Cortex of kidney (tissue), 1 donor: ENCODE data around the gene FBXL13.
"Not testable (repeated sequence)": the region's sequence is repeated elsewhere in the genome, so short reads cannot be mapped to it uniquely, and the experiment has no call there.

Experiments
- DNase-seq: peaks from one replicate; lab custom pipeline; 2025; lab: John Stamatoyannopoulos, UW

FBXL13 gene

DNA sequence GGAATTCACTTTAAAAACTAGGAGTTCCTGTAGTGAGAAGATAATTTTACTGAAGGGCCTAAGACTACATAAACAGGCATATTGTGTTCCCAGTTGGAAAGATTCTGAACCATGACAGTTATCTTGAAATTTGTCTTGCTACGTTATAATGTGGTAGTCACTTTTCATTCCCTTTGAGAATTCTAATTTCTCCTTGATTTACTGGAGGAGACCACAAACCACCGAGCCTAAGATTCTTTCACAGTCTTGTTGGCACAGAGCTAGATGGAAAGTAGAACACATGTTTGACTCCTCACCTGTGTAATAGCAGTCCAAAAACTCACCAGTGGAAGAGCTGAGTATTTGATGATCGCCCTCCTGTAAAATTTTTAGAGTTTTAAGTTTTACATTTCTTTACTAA, 5.2 kb upstream of the FBXL13 start:
- no peak for DNase-seq

DNA sequence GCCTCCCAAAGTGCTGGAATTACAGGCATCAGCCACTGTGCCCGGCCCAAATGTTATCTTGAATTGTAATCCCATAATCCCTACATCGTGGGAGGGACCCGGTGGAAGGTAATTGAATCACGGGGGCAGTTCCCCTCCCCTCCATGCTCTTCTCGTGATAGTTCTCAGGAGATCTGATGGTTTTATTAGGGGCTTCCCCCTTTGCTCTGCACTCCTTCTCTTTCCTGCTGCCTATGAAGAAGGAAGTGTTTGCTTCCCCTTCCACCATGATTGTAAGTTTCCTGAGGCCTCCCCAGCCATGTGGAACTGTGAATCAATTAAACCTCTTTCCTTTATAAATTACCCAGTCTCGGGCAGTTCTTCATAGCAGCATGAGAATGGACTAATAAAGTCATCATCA, 3.6 kb upstream of the FBXL13 start:
- not testable (repeated sequence) for DNase-seq

DNA sequence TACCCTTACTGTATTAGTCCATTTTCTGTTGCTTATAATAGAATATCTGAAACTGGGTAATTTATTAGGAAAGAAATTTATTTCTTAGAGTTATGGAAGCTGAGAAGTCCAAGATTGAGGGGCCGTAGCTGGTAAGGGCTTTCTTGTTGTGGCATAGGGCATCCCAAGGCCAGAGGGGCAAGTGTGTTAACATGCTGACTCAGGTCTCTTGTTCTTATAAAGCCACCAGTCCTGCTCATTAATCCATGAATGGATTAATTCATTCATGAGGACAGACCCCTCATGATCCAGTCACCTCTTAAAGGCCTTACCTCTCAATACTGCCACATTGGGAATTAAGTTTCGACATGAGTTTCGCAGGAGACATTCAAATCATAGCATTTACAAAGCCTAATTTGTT, 2.7 kb upstream of the FBXL13 start:
- no peak for DNase-seq

DNA sequence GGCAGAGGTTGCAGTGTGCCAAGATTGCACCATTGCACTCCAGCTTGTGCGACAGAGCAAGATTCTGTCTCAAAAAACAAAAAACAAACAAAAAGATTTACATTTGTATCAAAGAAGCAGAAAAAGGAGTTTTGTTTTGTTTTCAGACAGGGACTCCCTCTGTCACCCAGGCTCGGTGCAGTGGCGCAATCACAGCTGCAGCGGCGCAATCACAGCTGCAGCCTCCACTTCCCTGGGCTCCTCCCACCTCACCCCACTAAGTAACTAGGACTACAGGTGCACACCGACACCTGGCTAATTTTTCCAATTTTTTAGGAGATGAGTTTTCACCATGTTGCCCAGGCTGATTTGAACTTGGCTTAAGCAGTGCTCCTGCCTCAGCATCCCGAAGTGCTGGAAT, 2.2 kb upstream of the FBXL13 start:
- DNase-seq = no peak

DNA sequence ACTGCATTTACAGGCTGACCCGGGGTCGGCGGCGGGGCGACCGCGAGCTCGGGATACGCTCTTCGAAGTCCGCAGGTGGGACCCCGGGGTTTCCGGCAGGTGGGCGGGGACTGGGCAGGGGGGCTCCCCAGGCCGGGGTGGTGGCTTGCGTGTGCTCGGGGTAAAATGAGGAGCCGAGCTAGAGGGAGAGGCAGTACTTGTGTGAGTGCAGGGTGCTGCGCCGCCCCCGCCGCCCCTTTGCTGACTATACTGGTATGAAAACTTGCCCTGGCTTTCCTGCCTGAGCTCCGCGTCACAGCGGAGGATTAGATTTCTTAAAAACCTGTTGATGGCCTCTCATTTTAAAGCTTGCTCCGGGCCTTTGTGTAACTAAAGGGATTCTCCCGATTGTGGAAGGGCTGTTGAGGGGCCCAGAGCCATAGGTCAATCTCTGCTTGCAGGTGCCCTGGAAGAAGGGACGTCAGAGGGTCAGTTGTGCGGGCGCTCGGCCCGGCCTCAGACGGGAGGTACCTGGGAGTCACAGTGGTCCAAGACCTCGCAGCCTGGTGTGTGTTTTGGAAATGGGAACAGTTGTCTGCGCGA, 832 bp upstream of the FBXL13 start:
- no peak for DNase-seq

DNA sequence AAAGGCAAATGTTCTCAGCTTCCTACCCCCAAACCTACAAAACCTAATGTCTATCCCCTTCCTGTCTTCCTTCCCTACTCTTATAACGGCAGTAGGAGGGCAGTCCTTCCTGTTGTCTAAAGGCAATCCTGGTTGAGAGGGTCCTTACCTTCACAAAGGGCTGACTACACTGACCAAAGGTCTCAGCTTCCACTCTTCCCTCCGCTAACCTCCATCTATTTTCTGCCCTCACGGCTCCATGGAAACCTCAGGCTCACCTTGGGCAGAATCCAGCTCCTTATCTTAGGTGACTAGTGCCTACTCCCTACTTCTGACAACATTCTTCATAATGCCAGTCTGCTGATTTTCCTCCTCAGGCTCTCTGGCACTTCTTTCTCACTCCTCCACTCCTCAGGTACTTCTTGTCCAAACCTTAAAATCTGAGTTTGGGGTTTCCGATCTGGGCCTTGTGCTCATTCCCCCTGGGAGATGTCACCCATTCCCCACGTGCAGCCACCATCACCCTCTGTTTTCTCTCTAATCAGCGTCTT, 542 bp downstream of the FBXL13 start:
- DNase-seq = no peak

DNA sequence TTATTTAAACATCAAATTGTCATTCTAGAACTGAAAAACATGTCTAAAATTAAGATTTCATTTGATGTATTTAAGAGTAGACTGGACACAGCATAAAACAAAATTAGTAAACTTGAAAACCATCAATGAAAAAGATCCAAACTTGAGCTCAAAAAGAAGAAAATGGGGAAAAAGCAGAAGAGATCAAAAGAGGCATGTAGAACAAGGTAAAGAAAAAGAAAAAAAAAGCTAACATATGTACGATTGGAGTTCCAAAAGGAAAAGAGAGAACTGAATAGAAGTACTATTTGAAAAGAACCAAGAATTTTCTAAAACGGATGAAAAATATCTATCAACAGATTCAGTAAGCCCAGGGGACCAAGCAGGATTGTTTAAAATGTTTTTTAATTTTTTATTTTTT, 3.6 kb downstream of the FBXL13 start:
- DNase-seq = no peak

DNA sequence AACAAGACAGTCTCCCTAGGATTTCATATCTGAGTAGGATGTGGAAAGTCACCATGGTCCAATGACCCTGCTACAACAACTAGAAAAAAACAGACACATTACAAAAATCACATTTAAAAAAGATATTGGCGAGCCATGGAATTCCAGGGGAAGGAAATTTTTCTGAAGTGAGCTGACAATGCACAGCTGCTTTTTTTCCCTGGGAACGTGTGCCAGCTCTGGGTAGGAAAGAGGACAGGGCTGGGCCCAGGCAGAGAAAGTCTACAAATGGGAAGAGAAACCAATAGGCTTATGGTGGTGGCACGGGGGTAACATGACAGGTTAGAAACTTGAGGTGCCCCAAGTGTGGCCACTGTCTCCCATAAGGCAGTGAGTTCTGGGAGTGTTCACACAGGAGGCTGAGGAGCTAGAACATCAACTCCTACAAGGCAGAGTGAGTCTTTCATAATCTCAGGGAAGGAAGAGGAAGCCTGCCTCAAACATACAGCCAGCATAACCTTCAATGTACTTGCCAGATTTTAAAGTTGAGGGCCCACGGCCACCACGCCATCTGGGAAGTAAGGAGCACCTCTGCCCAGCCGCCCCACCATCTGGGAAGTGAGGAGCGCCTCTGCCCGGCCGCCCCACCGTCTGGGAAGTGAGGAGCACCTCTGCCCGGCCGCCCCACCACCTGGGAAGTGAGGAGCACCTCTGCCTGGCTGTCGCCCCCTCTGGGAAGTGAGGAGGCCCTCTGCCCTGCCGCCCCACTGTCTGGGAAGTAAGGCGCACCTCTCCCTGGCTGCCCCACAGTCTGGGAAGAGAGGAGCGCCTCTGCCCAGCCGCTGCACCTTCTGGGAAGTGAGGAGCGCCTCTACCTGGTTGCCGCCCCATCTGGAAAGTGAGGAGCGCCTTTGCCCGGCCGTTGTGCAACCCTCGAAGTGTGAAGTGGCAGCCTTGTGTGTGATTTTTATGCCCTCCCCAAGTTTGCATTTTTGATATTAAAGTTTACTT, 5.9 kb downstream of the FBXL13 start:
- no peak for DNase-seq

DNA sequence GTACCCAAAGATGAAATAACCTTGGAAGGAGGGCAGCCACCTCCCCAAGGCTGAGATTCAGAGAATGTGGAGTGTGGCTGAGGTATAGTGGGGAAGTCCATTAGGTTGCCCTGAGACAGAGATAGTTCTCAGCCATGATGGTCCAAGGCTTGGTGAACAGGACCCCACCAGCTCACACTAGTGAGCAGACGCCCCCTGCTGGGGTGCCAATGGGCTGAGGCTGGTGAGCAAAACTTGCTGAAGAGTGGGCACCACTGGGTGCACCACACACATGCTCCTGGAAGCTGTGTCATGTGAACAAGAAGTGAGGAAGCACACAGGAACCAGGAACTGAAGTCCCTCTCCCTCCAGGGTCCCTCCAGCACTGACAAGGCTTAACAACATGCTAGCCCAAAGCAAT, 8.9 kb downstream of the FBXL13 start:
- DNase-seq = no peak

DNA sequence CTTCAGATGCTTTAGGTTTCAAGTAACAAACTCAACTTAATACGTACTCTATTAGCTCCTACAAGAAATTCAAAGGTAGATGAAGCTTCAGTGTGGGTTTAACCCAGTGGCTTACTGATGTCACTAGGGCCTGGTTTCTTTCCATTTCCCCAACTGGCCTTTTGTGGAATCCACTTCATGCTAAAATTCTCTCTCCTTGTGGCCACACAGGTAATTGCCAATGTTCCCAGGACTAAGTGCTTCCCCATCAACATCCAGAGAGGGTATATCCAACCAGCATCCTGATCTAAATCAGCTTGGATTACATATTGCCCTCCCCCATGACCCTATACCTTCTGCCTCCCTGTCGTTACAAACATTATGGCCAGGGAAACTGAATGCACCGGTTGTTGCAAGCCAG, 10.7 kb downstream of the FBXL13 start:
- DNase-seq = no peak

DNA sequence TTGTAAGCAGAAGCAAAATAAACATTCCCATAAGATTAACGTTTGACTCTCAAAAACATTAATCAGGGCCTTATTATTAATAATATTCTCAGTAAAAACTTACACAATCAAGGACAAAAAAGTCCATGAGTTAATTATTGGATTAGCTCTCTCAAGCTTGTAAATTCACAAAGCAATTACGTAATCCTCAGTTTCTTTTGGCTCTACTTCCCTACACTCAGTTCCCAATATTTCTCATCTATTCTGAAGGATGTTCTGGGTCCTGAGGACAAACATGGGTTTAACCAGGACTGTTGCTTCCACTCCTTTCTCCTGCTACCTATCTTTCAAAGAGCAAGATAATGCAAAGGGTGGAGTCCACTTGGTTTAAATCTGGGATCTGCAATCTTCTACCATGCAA, 15.1 kb downstream of the FBXL13 start:
- DNase-seq = no peak

DNA sequence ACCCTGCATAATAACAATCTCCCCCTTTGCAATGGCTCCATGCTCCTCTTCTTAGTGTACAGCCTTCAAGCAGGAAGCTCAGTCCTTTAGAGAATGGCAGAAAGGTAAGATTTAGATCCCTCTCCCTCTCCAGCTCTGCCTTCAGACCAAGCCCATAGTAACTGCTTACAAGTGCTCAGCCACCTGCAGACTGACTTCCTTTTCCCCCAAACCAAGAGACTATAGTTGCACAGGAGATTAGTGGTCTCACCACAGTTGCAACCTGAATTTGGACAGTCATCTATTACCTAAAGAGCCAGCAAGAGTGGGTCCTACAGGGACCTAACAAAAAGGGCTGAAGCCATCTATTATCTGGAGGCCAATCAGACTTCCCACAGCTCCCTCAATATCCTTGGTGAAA, 16.5 kb downstream of the FBXL13 start:
- DNase-seq = no peak

DNA sequence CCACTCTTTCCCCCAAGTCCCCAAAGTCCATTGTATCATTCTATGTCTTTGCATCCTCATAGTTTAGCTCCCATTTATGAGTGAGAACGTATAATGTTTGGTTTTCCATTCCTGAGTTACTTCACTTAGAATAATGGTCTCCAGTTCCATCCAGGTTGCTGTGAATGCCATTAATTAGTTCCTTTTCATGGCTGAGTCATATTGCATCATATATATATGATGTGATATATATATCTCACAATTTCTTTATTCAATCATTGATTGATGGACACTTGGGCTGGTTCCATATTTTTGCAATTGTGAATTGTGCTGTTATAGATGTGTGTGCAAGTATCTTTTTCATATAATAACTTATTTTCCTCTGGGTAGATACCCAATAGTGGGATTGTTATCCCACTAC, 18.6 kb downstream of the FBXL13 start:
- DNase-seq = not testable (repeated sequence)

DNA sequence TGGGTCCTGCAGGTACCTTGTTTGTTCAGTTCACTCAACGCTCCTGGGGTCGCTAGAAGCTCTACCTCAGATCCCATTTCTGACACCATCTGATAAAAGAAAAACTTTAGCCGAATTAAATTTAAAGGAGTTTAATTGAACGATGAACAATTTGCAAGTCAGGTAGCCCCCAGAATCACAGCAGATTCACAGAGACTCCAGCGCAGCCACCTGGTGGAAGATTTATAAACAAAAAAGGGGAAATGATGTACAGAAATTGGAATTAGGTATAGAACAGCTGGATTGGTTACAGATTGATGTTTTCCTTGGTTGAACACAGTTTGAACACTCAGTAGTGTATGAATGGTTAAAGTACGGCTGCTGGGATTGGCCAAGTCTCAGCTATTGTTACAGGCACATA, 23.1 kb downstream of the FBXL13 start:
- DNase-seq = no peak

DNA sequence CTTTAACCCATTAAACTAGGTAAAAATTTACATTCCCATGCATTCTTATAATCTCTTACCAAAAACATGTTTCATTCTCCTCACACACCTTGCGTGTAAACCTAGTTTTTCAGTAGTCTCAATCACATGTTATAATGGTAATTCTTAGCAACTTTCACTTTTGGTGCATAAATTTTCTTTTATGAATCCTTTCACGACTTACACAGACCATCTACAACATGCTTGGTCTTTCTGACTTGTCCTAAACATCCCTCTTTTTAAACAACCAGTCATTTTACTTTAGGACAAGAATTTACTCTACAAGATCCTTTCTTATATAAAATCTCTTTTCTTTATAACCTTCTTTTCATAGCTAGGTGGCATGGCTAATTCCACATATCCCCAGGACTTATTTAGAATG, 25.8 kb downstream of the FBXL13 start:
- DNase-seq = no peak

DNA sequence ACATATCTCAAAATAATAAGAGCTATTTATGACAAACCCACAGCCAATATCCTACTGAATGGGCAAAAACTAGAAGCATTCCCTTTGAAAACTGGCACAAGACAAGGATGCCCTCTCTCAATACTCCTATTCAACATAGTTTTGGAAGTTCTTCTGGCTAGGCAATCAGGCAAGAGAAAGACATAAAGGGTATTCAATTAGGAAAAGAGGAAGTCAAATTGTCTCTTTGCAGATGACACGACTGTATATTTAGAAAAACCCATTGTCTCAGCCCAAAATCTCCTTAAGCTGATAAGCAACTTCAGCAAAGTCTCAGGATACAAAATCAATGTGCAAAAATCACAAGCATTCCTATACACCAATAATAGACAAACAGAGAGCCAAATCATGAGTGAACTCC, 32.8 kb downstream of the FBXL13 start:
- DNase-seq = not testable (repeated sequence)

DNA sequence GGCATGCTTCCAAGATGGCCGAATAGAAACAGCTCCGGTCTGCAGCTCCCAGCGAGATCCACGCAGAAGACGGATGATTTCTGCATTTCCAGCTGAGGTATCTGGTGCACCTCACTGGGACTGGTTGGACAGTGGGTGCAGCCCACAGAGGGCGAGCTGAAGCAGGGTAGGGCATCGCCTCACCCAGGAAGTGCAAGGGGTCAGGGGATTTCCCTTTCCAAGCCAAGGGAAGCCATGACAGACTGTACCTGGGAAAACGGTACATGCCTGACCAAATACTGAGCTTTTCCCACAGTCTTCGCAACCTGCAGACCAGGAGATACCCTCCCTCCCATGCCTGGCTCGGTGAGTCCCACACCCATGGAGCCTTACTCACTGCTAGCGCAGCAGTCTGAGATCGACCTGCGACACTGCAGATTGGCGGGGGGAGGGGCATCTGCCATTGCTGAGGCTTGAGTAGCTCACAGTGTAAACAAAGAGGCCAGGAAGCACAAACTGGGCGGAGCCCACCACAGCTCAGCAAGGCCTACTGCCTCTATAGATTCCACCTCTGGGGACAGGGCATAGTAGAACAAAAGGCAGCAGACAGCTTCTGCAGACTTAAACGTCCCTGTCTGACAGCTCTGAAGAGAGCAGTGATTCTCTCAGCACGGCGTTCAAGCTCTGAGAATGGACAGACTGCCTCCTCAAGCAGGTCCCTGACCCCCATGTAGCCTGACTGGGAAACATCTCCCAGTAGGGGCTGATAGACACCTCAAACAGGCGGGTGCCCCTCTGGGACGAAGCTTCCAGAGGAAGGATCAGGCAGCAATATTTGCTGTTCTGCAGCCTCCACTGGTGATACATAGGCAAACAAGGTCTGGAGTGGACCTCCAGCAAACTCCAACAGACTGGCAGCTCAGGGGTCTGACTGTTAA, 36.5 kb downstream of the FBXL13 start:
- not testable (repeated sequence) for DNase-seq

DNA sequence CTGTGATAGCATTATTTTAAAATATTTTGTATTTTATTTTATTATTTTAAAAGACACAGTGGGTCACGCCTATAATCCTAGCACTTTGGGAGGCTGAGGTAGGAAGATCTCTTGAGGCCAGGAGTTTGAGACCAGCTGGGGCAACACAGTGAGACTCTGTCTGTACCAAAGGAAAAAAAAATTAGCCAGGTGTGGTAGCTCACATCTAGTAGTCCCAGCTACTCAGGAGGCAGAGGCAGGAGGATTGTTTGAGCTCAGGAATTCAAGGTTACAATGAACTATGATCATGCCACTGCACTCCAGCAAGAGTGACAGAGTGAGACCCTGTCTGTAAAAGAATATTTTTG, 37.1 kb downstream of the FBXL13 start:
- DNase-seq = no peak

DNA sequence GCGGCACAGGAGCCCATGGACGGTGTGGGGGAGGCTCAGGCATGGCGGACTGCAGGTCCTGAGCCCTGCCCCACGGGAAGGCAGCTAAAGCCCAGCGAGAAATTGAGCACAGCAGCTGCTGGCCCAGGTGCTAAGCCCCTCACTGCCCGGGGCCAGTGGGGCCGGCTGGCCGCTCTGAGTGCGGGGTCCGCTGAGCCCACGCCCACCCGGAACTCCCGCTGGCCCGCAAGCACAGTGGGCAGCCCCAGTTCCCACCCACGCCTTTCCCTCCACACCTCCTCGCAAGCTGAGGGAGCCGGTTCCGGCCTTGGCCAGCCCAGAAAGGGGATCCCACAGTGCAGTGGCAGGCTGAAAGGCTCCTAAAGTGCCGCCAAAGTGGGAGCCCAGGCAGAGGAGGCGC, 40.3 kb downstream of the FBXL13 start:
- not testable (repeated sequence) for DNase-seq

DNA sequence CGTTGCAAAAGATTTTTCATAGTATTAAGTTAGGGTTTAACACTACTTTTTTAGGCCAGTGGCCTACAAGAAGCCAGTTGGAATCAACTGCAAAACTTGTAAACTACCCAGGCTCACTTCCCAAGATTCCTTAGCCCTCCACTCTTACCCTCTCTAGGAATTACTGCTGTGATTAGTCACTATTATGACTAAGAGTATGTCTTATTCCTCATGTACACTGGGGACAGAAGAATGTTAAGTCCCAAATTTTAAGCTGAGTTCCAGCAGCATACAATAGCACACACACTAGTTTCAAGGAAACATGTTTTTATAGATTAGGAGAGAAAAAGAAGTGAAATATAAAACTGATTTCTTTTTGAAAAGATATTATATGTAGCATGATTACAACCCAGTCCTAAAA, 42.8 kb downstream of the FBXL13 start:
- DNase-seq = no peak

DNA sequence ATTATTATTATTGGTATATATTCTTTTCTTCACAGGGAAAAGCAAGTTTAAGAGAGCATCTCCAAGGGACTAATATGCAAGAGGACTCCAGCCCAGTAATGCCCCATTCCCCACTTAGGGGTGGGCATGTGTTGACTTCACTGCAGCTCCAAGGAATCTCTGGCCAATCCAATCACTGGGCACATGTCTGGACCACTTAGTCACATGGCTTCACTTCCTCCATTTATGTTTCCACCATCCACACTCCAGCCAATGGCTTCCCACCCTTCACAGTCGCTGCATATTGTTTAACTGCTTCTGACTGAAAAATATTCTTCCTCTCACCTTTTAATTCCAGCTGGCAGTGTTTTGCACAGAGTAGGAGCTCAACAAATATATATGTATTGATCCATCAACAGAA, 43.6 kb downstream of the FBXL13 start:
- no peak for DNase-seq

DNA sequence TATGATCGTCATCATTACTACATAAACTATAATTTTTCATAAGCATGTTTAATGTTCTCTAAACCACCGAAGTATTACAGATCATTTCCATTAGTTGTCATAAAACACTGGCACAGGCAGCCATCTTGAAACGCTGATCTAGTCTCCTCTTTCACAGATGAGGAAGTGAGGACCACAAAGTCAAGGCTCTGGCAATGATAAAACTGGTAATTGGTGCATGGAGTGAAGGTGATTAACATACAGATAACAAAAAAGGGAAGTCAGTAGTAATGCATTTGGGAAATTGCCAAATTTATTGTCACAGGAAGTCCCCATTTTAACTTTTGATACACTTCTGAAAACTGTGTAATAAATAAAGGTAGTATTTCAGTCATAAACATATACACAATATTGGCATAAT, 49.3 kb downstream of the FBXL13 start:
- no peak for DNase-seq
